Measurements from ENCODE around the gene BEND4. TPM values are rescaled to one million over a fixed set of nuclear protein-coding genes. Genes with fewer than 3 reads are reported as not detected.

Gene BEND4
- polyA plus RNA-seq, 1 experiment = not detected

DNA sequence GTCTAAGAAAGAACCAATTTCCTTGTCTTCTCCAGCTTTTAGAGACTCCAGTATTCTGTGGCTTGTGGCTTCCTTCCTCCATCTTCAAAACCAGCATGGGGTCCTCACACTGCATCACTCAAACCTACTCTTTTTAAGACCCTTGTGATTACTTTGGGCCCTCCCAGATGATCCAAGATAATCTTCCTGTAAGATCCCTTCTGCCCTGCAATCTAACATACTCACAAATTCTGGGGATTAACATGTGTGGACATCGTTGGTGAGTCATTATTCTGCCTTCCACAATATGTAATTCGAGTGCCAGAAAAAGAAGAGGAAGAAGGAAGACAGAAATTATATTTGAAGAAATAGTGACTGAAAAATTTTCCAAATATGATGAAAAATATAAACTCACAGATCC is 47.9 kb downstream of the BEND4 start:
- H3K27me3 ChIP-seq (ENCODE audit: control insufficient read depth, insufficient read depth, low read length) = no peaks in the 10 kb centered on the region
- H3K36me3 ChIP-seq (ENCODE audit: control insufficient read depth, insufficient read depth, low read length) = no peaks in the 10 kb centered on the region
- H3K4me3 ChIP-seq (ENCODE audit: low read depth, low read length) = no peak overlapping the region
- POLR2A ChIA-PET = no interaction called here
- CTCF ChIA-PET = interaction anchor here (1.1 kb wide), 1 partner anchor 10 kb away, joined by 4 read pairs; no protein-coding TSS in a partner anchor
- no peak for DNase-seq (ENCODE audit: low read depth)
- no peak for TF ChIP-seq CTCF (IDR thresholded peaks at IDR 0.05; ENCODE audit: insufficient read depth, low read depth, low read length)

DNA sequence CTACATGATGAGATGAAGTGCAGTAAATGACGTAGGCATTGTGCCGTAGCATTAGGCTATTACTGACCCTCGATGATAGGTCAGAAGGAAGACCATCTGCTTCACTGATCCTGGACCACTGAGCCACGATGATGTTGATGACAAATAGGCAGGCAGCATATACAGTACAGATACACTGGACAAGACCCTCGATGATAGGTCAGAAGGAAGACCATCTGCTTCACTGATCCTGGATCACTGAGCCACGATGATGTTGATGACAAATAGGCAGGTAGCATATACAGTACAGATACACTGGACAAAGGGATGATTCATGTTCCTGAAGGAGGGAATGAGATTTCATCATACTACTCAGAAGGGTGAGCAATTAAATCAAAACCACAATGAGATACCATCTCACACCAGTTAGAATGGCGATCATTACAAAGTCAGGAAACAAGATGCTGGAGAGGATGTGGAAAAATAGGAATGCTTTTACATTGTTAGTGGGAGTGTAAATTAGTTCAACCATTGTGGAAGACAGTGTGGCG is 50.9 kb downstream of the BEND4 start:
- Histone ChIP-seq H3K27me3 (ENCODE audit: control insufficient read depth, insufficient read depth, low read length) (no peaks in the 10 kb centered on the region), H3K36me3 (ENCODE audit: control insufficient read depth, insufficient read depth, low read length) (no peaks in the 10 kb centered on the region), H3K4me3 (ENCODE audit: low read depth, low read length) (no peak overlapping the region)
- DNase-seq (ENCODE audit: low read depth) = no peak
- ChIA-PET CTCF (no interaction called here), POLR2A (no interaction called here)
- no peak for TF ChIP-seq CTCF (IDR thresholded peaks at IDR 0.05; ENCODE audit: insufficient read depth, low read depth, low read length)

DNA sequence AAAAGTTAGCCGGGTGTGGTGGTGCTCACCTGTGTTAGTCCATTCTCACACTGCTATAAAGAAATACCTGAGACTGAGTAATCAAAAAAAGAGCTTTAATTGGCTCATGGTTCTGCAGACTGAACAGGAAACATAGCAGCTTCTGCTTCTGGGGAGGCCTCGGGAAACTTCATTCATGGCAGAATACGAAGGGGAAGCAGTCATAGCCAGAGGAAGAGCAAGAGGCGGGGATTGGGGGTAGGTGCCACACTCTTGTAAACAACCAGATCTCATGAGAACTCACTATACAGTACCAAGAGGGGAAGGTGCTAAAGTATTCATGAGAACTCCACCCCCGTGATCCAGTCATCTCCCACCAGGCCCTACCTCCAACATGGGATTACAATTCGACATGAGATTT is 64.1 kb downstream of the BEND4 start:
- Histone ChIP-seq H3K4me3 (ENCODE audit: low read depth, low read length) (no peak overlapping the region), H3K27me3 (ENCODE audit: control insufficient read depth, insufficient read depth, low read length) (no peaks in the 10 kb centered on the region), H3K36me3 (ENCODE audit: control insufficient read depth, insufficient read depth, low read length) (no peaks in the 10 kb centered on the region)
- TF ChIP-seq CTCF (IDR thresholded peaks at IDR 0.05; ENCODE audit: insufficient read depth, low read depth, low read length) = no peak
- ChIA-PET POLR2A (no interaction called here), CTCF (interaction anchor here (0.6 kb wide), 1 partner anchor 480 kb away, joined by 3 read pairs; no protein-coding TSS in a partner anchor)
- no peak for DNase-seq (ENCODE audit: low read depth)

GRCh38 chr4:42083816-42084215 is 68.6 kb downstream of the BEND4 start:
- TF ChIP-seq CTCF (IDR thresholded peaks at IDR 0.05; ENCODE audit: insufficient read depth, low read depth, low read length) = no peak
- no peaks in the 10 kb centered on the region for H3K27me3 ChIP-seq (ENCODE audit: control insufficient read depth, insufficient read depth, low read length)
- no peak overlapping the region for H3K4me3 ChIP-seq (ENCODE audit: low read depth, low read length)
- ChIA-PET POLR2A (no interaction called here), CTCF (no interaction called here)
- no peaks in the 10 kb centered on the region for H3K36me3 ChIP-seq (ENCODE audit: control insufficient read depth, insufficient read depth, low read length)
- DNase-seq (ENCODE audit: low read depth) = no peak

GRCh38 chr4:42080306-42080705 is 72.1 kb downstream of the BEND4 start:
- no peak for TF ChIP-seq CTCF (IDR thresholded peaks at IDR 0.05; ENCODE audit: insufficient read depth, low read depth, low read length)
- POLR2A ChIA-PET = no interaction called here
- CTCF ChIA-PET = no interaction called here

More at GRCh38 chr4:42080306-42080705, 72.1 kb downstream of the BEND4 start:
- no peaks in the 10 kb centered on the region for H3K36me3 ChIP-seq (ENCODE audit: control insufficient read depth, insufficient read depth, low read length)
- no peak for DNase-seq (ENCODE audit: low read depth)
- H3K27me3 ChIP-seq (ENCODE audit: control insufficient read depth, insufficient read depth, low read length) = no peaks in the 10 kb centered on the region
- no peak overlapping the region for H3K4me3 ChIP-seq (ENCODE audit: low read depth, low read length)

Data from BJ (cell line).